WTC11 (cell line): ENCODE results near the gene ROS1. TPM values are rescaled to one million over a fixed set of nuclear protein-coding genes. Genes with fewer than 3 reads are reported as not detected.

Experiments used
- ATAC-seq: fragments of 200-7000 bp; cut with Tn5 transposase; 2 replicates; pipeline ENCODE4 v1.10.0; 2021; ENCODE audit warnings: mild to moderate bottlenecking, moderate library complexity
- CTCF ChIA-PET: fragments of 300-600 bp; sonication (Branson Sonifier 250); formaldehyde crosslinking; loops from one replicate; lab custom pipeline; 2021; ENCODE audit warnings: antibody characterized with exemption; lab: Charles Lee
- POLR2A ChIA-PET: fragments of 350-600 bp; sonication (Branson Sonifier 250); formaldehyde crosslinking; loops from one replicate; lab custom pipeline; 2021; ENCODE audit warnings: antibody characterized with exemption; lab: Charles Lee
- DNase-seq: peaks from one replicate; pipeline ENCODE4 v3.0.0; 2021; ENCODE audit warnings: low spot score
- H3K27ac Mint-ChIP-seq: 2 replicates; pipeline ENCODE4 v1.8.0; 2021; ENCODE audit warnings: mixed read lengths
- H3K27me3 Mint-ChIP-seq: 2 replicates; pipeline ENCODE4 v1.8.0; 2021; ENCODE audit warnings: low read depth, mild to moderate bottlenecking, moderate library complexity, mixed read lengths
- H3K36me3 Mint-ChIP-seq: 2 replicates; pipeline ENCODE4 v1.8.0; 2021; ENCODE audit warnings: mixed read lengths
- H3K4me1 Mint-ChIP-seq: 2 replicates; pipeline ENCODE4 v1.8.0; 2022; ENCODE audit warnings: mixed read lengths
- H3K4me3 Mint-ChIP-seq: 2 replicates; pipeline ENCODE4 v1.8.0; 2021; ENCODE audit warnings: mild to moderate bottlenecking, moderate library complexity, mixed read lengths
- H3K9me3 Mint-ChIP-seq: 2 replicates; pipeline ENCODE4 v1.8.0; 2021; ENCODE audit warnings: mixed read lengths
- HMGA2 ChIP-seq: fragments of 250-450 bp; sonication (Bioruptor Pico); IDR thresholded peaks from 2 replicates; pipeline ENCODE4 v1.4.0; 2021; ENCODE audit warnings: mild to moderate bottlenecking, moderate library complexity
- JUN ChIP-seq: sonication (generic); formaldehyde crosslinking; IDR thresholded peaks from 2 replicates; pipeline ENCODE4 v1.8.0; 2023; ENCODE audit warnings: mild to moderate bottlenecking, missing genetic modification reagents
- SMAD3 ChIP-seq: sonication (generic); formaldehyde crosslinking; IDR thresholded peaks from 2 replicates; pipeline ENCODE4 v1.8.0; 2022; ENCODE audit warnings: missing genetic modification reagents, mild to moderate bottlenecking, borderline replicate concordance
- SOX15 ChIP-seq: fragments of 250-450 bp; sonication (Bioruptor Pico); IDR thresholded peaks from 2 replicates; pipeline ENCODE4 v1.9.0; 2021; ENCODE audit warnings: mild to moderate bottlenecking
- TEAD4 ChIP-seq: sonication (generic); formaldehyde crosslinking; IDR thresholded peaks from 2 replicates; pipeline ENCODE4 v1.8.0; 2022; ENCODE audit warnings: mild to moderate bottlenecking, missing genetic modification reagents
- ZNF396 ChIP-seq: fragments of 250-450 bp; sonication (Bioruptor Pico); IDR thresholded peaks from 2 replicates; pipeline ENCODE4 v1.8.0; 2021; ENCODE audit warnings: mild to moderate bottlenecking, moderate library complexity, borderline replicate concordance
- total RNA-seq: library from RNA; stranded (reverse); gene quantifications from 3 replicates; pipeline ENCODE4 v1.2.3, GENCODE V29; 2021
- TF ChIP-seq, protein P1 (sequence below): sonication (generic); formaldehyde crosslinking; IDR thresholded peaks from 2 replicates; pipeline ENCODE4 v1.8.1; 2023; ENCODE audit warnings: mild to moderate bottlenecking, missing genetic modification reagents, borderline replicate concordance
- TF ChIP-seq, protein P2 (sequence below): sonication (generic); formaldehyde crosslinking; IDR thresholded peaks from 2 replicates; pipeline ENCODE4 v1.8.0; 2023; ENCODE audit warnings: missing genetic modification reagents, mild to moderate bottlenecking, borderline replicate concordance
- TF ChIP-seq, protein P3 (sequence below): fragments of 250-450 bp; sonication (Bioruptor Pico); IDR thresholded peaks from 2 replicates; pipeline ENCODE4 v2.1.2; 2022; ENCODE audit warnings: mild to moderate bottlenecking, moderate library complexity
- TF ChIP-seq, protein P4 (sequence below): sonication (generic); formaldehyde crosslinking; IDR thresholded peaks from 2 replicates; pipeline ENCODE4 v1.8.0; 2022; ENCODE audit warnings: mild to moderate bottlenecking, missing genetic modification reagents

The ROS1 gene
- total RNA-seq, 1 experiment from 2014 or later = 0.02 TPM

DNA sequence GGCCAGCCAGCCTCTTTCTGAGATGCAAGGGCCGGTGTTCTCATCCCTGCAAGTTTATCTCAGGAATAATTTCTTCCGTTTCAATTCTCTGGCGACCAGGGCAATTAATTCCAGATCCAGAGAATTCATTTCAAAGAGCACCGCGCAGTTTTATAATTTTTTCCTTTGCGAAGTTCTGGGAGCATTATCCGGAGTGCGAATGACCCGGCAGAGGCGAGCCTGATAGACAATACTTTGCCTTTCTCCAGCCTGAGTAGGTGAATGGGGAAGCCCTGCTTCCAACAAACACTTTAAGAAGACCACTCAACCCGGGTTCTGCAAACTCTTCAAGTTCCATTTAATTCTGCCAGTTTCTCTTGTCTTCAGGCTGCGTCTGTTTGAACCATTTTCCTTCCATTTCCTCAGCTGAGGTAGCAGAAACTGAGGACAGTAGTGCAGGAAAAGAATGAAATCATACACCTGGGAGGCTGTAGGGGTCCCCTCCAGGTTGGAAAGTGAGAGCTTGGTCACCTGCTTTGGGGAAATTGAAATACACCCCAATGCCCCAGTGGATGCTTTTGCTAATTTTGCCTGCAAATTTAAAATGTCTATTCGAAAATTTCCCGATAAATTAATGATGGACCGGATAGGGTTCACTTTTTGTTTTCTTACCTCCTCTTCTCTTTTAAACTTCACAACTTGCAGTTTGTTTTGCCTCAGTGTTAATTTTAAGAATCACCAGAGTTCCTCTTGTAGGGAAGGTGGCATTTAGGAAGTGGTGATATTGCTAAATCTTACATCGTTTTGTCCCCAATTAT, 159.3 kb downstream of the ROS1 start:
- DNase-seq (no peak), ATAC-seq (no peak)
- peaks cover 99% of the 10 kb centered on the region for H3K27me3 Mint-ChIP-seq
- H3K4me1 Mint-ChIP-seq = peaks cover 45% of the 10 kb centered on the region
- ChIA-PET POLR2A (interaction anchor here (1.1 kb wide), 1 partner anchor 71 kb away, joined by 3 read pairs; no protein-coding TSS in a partner anchor), CTCF (interaction anchor here (1.2 to 2.0 kb wide), 5 partner anchors 16 to 292 kb away, joined by 3 to 7 read pairs (median 3); no protein-coding TSS in a partner anchor)
- TF ChIP-seq SMAD3 (CRISPR knock-in tag) (no peak), HMGA2 (CRISPR knock-in tag) (no peak), TEAD4 (CRISPR knock-in tag) (no peak), SOX15 (CRISPR knock-in tag) (no peak), JUN (no peak)
- TF ChIP-seq, protein P1, sequence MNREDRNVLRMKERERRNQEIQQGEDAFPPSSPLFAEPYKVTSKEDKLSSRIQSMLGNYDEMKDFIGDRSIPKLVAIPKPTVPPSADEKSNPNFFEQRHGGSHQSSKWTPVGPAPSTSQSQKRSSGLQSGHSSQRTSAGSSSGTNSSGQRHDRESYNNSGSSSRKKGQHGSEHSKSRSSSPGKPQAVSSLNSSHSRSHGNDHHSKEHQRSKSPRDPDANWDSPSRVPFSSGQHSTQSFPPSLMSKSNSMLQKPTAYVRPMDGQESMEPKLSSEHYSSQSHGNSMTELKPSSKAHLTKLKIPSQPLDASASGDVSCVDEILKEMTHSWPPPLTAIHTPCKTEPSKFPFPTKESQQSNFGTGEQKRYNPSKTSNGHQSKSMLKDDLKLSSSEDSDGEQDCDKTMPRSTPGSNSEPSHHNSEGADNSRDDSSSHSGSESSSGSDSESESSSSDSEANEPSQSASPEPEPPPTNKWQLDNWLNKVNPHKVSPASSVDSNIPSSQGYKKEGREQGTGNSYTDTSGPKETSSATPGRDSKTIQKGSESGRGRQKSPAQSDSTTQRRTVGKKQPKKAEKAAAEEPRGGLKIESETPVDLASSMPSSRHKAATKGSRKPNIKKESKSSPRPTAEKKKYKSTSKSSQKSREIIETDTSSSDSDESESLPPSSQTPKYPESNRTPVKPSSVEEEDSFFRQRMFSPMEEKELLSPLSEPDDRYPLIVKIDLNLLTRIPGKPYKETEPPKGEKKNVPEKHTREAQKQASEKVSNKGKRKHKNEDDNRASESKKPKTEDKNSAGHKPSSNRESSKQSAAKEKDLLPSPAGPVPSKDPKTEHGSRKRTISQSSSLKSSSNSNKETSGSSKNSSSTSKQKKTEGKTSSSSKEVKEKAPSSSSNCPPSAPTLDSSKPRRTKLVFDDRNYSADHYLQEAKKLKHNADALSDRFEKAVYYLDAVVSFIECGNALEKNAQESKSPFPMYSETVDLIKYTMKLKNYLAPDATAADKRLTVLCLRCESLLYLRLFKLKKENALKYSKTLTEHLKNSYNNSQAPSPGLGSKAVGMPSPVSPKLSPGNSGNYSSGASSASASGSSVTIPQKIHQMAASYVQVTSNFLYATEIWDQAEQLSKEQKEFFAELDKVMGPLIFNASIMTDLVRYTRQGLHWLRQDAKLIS (CRISPR knock-in tag) = no peak
- TF ChIP-seq, protein P2, sequence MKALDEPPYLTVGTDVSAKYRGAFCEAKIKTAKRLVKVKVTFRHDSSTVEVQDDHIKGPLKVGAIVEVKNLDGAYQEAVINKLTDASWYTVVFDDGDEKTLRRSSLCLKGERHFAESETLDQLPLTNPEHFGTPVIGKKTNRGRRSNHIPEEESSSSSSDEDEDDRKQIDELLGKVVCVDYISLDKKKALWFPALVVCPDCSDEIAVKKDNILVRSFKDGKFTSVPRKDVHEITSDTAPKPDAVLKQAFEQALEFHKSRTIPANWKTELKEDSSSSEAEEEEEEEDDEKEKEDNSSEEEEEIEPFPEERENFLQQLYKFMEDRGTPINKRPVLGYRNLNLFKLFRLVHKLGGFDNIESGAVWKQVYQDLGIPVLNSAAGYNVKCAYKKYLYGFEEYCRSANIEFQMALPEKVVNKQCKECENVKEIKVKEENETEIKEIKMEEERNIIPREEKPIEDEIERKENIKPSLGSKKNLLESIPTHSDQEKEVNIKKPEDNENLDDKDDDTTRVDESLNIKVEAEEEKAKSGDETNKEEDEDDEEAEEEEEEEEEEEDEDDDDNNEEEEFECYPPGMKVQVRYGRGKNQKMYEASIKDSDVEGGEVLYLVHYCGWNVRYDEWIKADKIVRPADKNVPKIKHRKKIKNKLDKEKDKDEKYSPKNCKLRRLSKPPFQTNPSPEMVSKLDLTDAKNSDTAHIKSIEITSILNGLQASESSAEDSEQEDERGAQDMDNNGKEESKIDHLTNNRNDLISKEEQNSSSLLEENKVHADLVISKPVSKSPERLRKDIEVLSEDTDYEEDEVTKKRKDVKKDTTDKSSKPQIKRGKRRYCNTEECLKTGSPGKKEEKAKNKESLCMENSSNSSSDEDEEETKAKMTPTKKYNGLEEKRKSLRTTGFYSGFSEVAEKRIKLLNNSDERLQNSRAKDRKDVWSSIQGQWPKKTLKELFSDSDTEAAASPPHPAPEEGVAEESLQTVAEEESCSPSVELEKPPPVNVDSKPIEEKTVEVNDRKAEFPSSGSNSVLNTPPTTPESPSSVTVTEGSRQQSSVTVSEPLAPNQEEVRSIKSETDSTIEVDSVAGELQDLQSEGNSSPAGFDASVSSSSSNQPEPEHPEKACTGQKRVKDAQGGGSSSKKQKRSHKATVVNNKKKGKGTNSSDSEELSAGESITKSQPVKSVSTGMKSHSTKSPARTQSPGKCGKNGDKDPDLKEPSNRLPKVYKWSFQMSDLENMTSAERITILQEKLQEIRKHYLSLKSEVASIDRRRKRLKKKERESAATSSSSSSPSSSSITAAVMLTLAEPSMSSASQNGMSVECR (CRISPR knock-in tag) = no peak
- TF ChIP-seq, protein P3, sequence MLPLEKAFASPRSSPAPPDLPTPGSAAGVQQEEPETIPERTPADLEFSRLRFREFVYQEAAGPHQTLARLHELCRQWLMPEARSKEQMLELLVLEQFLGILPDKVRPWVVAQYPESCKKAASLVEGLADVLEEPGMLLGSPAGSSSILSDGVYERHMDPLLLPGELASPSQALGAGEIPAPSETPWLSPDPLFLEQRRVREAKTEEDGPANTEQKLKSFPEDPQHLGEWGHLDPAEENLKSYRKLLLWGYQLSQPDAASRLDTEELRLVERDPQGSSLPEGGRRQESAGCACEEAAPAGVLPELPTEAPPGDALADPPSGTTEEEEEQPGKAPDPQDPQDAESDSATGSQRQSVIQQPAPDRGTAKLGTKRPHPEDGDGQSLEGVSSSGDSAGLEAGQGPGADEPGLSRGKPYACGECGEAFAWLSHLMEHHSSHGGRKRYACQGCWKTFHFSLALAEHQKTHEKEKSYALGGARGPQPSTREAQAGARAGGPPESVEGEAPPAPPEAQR (CRISPR knock-in tag) = no peak
- H3K4me3 Mint-ChIP-seq = peak overlapping the region; percentile 86
- no peak overlapping the region for H3K27ac Mint-ChIP-seq
- no peaks in the 10 kb centered on the region for H3K9me3 Mint-ChIP-seq
- no peaks in the 10 kb centered on the region for H3K36me3 Mint-ChIP-seq

DNA sequence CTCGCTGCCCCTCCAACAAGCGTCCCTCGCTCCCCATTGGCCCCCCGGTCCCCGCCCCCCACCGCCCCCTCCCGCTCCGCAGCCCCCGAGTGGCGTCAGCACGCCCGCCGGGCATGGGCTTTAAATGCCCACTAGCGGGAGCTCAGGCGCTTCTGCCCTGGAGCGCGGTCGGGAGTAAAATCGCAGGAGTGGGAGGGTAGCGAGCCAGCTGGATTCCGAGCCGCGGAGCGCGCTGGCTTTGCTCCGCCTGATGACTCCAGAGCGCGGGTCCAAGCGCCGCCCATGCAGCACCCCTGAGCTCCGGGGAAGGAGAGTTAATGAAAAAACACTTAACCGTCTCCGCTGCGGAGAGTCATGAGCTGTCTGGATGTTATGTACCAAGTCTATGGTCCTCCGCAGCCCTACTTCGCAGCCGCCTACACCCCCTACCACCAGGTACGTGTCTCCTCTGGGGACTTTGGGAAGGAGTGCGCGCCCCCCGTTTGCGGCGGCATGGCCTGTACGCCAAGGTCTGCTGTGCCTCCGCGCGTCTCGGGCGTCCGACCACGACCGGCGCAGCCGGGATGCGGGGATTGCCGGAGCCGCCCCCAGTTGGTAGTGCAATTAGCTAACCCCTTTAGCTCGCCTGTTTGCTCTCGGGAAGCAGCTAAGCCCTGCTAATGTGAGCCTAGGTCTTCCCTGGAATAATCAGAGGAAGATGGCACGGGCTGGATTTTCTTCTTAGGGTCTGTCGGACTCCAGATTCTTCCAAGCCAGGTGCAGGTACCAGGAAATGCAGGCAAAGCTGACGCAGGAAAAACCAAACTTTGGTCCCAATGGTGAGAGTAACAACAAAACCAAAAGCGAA, 160.1 kb downstream of the ROS1 start, which contains the start of gene VGLL2:
VGLL2 (plus strand) TSS at position 149 of the 847 bp plus-strand sequence; CDS start at position 355, 206 bp downstream.
- H3K36me3 Mint-ChIP-seq = no peaks in the 10 kb centered on the region
- H3K9me3 Mint-ChIP-seq = no peaks in the 10 kb centered on the region
- H3K27me3 Mint-ChIP-seq = peaks cover 100% of the 10 kb centered on the region
- DNase-seq = peak; percentile 68
- ATAC-seq = peak; percentile 45
- peak within 1 kb of the TSS; percentile 86 for H3K4me3 Mint-ChIP-seq
- POLR2A ChIA-PET = interaction anchor here (1.1 kb wide), 1 partner anchor 71 kb away, joined by 3 read pairs; no protein-coding TSS in a partner anchor
- H3K27ac Mint-ChIP-seq = no peak within 1 kb of the TSS
- CTCF ChIA-PET = interaction anchor here (1.0 to 2.0 kb wide), 10 partner anchors 9 to 323 kb away, joined by 3 to 7 read pairs (median 3); no protein-coding TSS in a partner anchor
- peaks cover 43% of the 10 kb centered on the region for H3K4me1 Mint-ChIP-seq
- no peak for TF ChIP-seq ZNF396 (CRISPR knock-in tag)
- TF ChIP-seq, protein P1 (CRISPR knock-in tag) = no peak
- TF ChIP-seq, protein P4, sequence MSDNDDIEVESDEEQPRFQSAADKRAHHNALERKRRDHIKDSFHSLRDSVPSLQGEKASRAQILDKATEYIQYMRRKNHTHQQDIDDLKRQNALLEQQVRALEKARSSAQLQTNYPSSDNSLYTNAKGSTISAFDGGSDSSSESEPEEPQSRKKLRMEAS (CRISPR knock-in tag) = 0 out of 2 replicates have a peak, but pooled peaks have one; percentile 44
- no peak for TF ChIP-seq TEAD4 (CRISPR knock-in tag)
- TF ChIP-seq, protein P2 (CRISPR knock-in tag) = peak; percentile 66; the same call in 1 of the 2 replicates
